Common myeloid progenitor, CD34-positive (primary cell): ENCODE measurements around the gene MUSK.

ENCODE experiments used
- CTCF ChIA-PET: fragments of 350-600 bp; sonication (Branson Sonifier 250); formaldehyde crosslinking; loops from one replicate; lab custom pipeline; 2021; ENCODE audit warnings: antibody characterized with exemption; lab: Charles Lee
- POLR2A ChIA-PET: fragments of 350-600 bp; sonication (Branson Sonifier 250); formaldehyde crosslinking; loops from one replicate; lab custom pipeline; 2021; ENCODE audit warnings: antibody characterized with exemption; lab: Charles Lee
- DNase-seq, 3 donors: peaks; one replicate each; pipeline versions ENCODE4 v3.0.0 to v3.0.0-alpha.2; 2013
- H3K27ac ChIP-seq, 2 experiments: 1 replicate in 1 of 2; 2 replicates in 1 of 2; pipeline ENCODE4 v1.7.0; 2013; ENCODE audit warnings: inconsistent platforms in 2 of 2, low read length in 2 of 2, mild to moderate bottlenecking in 2 of 2, low read depth in 1 of 2, moderate library complexity in 1 of 2; ENCODE audit not compliant: severe bottlenecking in 2 of 2, insufficient read depth in 1 of 2, poor library complexity in 1 of 2
- H3K27me3 ChIP-seq, 5 experiments: replicated peaks in 2 of 5; 1 replicate in 3 of 5; 2 replicates in 2 of 5; pipeline versions ENCODE4 v1.6.1 to v1.7.0; 2013; ENCODE audit warnings: low read length in 4 of 5, mild to moderate bottlenecking in 2 of 5, moderate library complexity in 2 of 5, inconsistent platforms in 1 of 5; ENCODE audit not compliant: insufficient read depth in 5 of 5, control insufficient read depth in 4 of 5
- H3K36me3 ChIP-seq, 4 experiments: 1 replicate in 2 of 4; 2 replicates in 2 of 4; pipeline versions ENCODE4 v1.6.1 to v1.7.0; 2013; ENCODE audit warnings: low read length in 3 of 4, control low read depth in 1 of 4, mild to moderate bottlenecking in 1 of 4; ENCODE audit not compliant: control insufficient read depth in 4 of 4, insufficient read depth in 4 of 4
- H3K4me1 ChIP-seq, 4 experiments: 1 replicate in 3 of 4; 2 replicates in 1 of 4; pipeline versions ENCODE4 v1.6.1 to v1.7.1; 2013; ENCODE audit warnings: low read length in 3 of 4, mild to moderate bottlenecking in 3 of 4, control low read depth in 1 of 4, inconsistent platforms in 1 of 4, moderate library complexity in 1 of 4; ENCODE audit not compliant: control insufficient read depth in 4 of 4, insufficient read depth in 4 of 4; ENCODE audit errors: control extremely low read depth in 1 of 4
- H3K4me3 ChIP-seq, 7 experiments: 1 replicate in 4 of 7; 2 replicates in 3 of 7; pipeline versions ENCODE4 v1.5.1 to v1.7.0; 2013; ENCODE audit warnings: mild to moderate bottlenecking in 7 of 7, low read length in 6 of 7, moderate library complexity in 6 of 7, inconsistent platforms in 2 of 7, low read depth in 2 of 7, control low read depth in 1 of 7; ENCODE audit not compliant: insufficient read depth in 4 of 7, control insufficient read depth in 1 of 7; ENCODE audit errors: extremely low read depth in 1 of 7
- H3K9me3 ChIP-seq, 5 experiments: 1 replicate in 4 of 5; 2 replicates in 1 of 5; pipeline versions ENCODE4 v1.6.1 to v1.7.1; 2013; ENCODE audit warnings: low read length in 4 of 5, mild to moderate bottlenecking in 2 of 5, inconsistent platforms in 1 of 5, low read depth in 1 of 5, moderate library complexity in 1 of 5; ENCODE audit not compliant: control insufficient read depth in 4 of 5, insufficient read depth in 2 of 5; ENCODE audit errors: control extremely low read depth in 1 of 5
- WGBS: methylation state at CpG from one replicate; pipeline ENCODE4 v1.1.5; 2013; ENCODE audit not compliant: insufficient coverage; 5-methylcytosine and 5-hydroxymethylcytosine counted together

MUSK gene

GRCh38 chr9:110728058-110728457 is 59.5 kb downstream of the MUSK start:
- ChIA-PET CTCF (no interaction called here), POLR2A (no interaction called here)
- H3K4me1 ChIP-seq = peaks cover 0 to 2% (median 0%) of the 10 kb centered on the region in 4 experiments
- no peaks in the 10 kb centered on the region for H3K36me3 ChIP-seq
- no peaks in the 10 kb centered on the region for H3K27me3 ChIP-seq
- H3K27ac ChIP-seq = no peak overlapping the region
- H3K4me3 ChIP-seq = no peak overlapping the region
- peaks cover 0 to 3% (median 0%) of the 10 kb centered on the region in 5 experiments for H3K9me3 ChIP-seq
- DNase-seq = peak in 1 of 3 donors; percentile 3
- 100% methylated on average over 1 of the region's 1 CpG for WGBS

- DNase-seq = no peak
- CTCF ChIA-PET = no interaction called here
- no peaks in the 10 kb centered on the region for H3K36me3 ChIP-seq
- peaks cover 0 to 2% (median 0%) of the 10 kb centered on the region in 4 experiments for H3K4me1 ChIP-seq
- POLR2A ChIA-PET = no interaction called here
- no peak overlapping the region for H3K4me3 ChIP-seq
- H3K9me3 ChIP-seq = peaks cover 0 to 3% (median 0%) of the 10 kb centered on the region in 5 experiments
- H3K27me3 ChIP-seq = no peaks in the 10 kb centered on the region
- no peak overlapping the region for H3K27ac ChIP-seq
Observed at GRCh38 chr9:110729641-110730040, 61.0 kb downstream of the MUSK start.

GRCh38 chr9:110731437-110732028 is 62.9 kb downstream of the MUSK start:
- DNase-seq = no peak
- Histone ChIP-seq H3K27me3 (no peaks in the 10 kb centered on the region), H3K4me3 (no peak overlapping the region), H3K9me3 (peaks cover 0 to 3% (median 0%) of the 10 kb centered on the region in 5 experiments), H3K27ac (no peak overlapping the region), H3K4me1 (peaks cover 0 to 2% (median 0%) of the 10 kb centered on the region in 4 experiments), H3K36me3 (no peaks in the 10 kb centered on the region)
- WGBS = 86% methylated on average over 1 of the region's 2 CpGs
- ChIA-PET CTCF (no interaction called here), POLR2A (no interaction called here)

GRCh38 chr9:110738982-110739381 is 70.4 kb downstream of the MUSK start:
- Histone ChIP-seq H3K4me3 (no peak overlapping the region), H3K9me3 (peaks cover 0 to 4% (median 0%) of the 10 kb centered on the region in 5 experiments), H3K27ac (no peak overlapping the region), H3K27me3 (no peaks in the 10 kb centered on the region), H3K36me3 (no peaks in the 10 kb centered on the region), H3K4me1 (no peaks in the 10 kb centered on the region)
- ChIA-PET POLR2A (no interaction called here), CTCF (interaction anchor here (0.9 kb wide), 1 partner anchor 99 kb away, joined by 4 read pairs; no protein-coding TSS in a partner anchor)
- no peak for DNase-seq

- no peak for DNase-seq
- 81% methylated on average over 5 of the region's 8 CpGs for WGBS
- Histone ChIP-seq H3K4me1 (no peaks in the 10 kb centered on the region), H3K9me3 (peaks cover 0 to 4% (median 2%) of the 10 kb centered on the region in 5 experiments), H3K27ac (no peak overlapping the region), H3K27me3 (no peaks in the 10 kb centered on the region), H3K36me3 (no peaks in the 10 kb centered on the region), H3K4me3 (no peak overlapping the region)
- ChIA-PET POLR2A (no interaction called here), CTCF (no interaction called here)
Observed at GRCh38 chr9:110742741-110743371, 74.3 kb downstream of the MUSK start.

- ChIA-PET POLR2A (no interaction called here), CTCF (interaction anchor here (0.8 kb wide), 1 partner anchor 25 kb away, joined by 3 read pairs; no protein-coding TSS in a partner anchor)
- no peak overlapping the region for H3K27ac ChIP-seq
Observed at GRCh38 chr9:110744715-110745384, 76.3 kb downstream of the MUSK start.

GRCh38 chr9:110745676-110746075 is 77.1 kb downstream of the MUSK start:
- ChIA-PET CTCF (no interaction called here), POLR2A (no interaction called here)
- no peaks in the 10 kb centered on the region for H3K27me3 ChIP-seq
- H3K27ac ChIP-seq = no peak overlapping the region
- no peaks in the 10 kb centered on the region for H3K4me1 ChIP-seq
- 100% methylated on average over 1 of the region's 1 CpG for WGBS
- no peak overlapping the region for H3K4me3 ChIP-seq
- H3K36me3 ChIP-seq = peaks cover 0 to 2% (median 0%) of the 10 kb centered on the region in 4 experiments
- no peak for DNase-seq
- peaks cover 0 to 2% (median 0%) of the 10 kb centered on the region in 5 experiments for H3K9me3 ChIP-seq

More at GRCh38 chr9:110744715-110745384, 76.3 kb downstream of the MUSK start:
- no peak for DNase-seq
- Histone ChIP-seq H3K27me3 (no peaks in the 10 kb centered on the region), H3K36me3 (no peaks in the 10 kb centered on the region), H3K4me1 (no peaks in the 10 kb centered on the region), H3K9me3 (peaks cover 0 to 2% (median 0%) of the 10 kb centered on the region in 5 experiments), H3K4me3 (no peak overlapping the region)
- 100% methylated on average over 3 of the region's 4 CpGs for WGBS
